GM10266 (cell line): ENCODE results near the gene TSPAN13.

ENCODE experiments used
- DNase-seq: peaks from one replicate; pipeline ENCODE4 v3.0.0; 2012; ENCODE audit errors: extremely low spot score
- CTCF ChIP-seq: IDR thresholded peaks from 2 replicates; pipeline ENCODE4 v1.5.1; 2012; ENCODE audit warnings: mild to moderate bottlenecking, low read depth; ENCODE audit not compliant: control insufficient read depth, insufficient read depth; ENCODE audit errors: missing control alignments

Gene TSPAN13

DNA sequence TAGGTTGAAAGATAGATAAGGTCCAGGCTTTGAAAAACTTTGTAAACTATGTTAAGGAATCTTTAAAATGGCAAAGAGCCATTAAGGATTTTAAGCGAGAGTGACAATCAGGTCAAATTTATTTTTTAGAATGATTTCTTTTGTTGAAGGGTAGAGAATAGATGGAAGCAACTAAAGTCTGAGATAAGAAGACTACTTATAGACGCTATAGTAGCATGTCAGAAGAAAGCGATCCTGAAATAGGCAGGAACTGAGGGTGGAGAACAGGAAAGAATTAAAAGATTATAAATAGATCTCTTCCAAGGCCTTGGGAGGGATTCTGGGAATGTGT lies 13.0 kb upstream of the TSPAN13 start:
- no peak for DNase-seq
- no peak for TF ChIP-seq CTCF

GRCh38 chr7:16740996-16741395 lies 12.6 kb upstream of the TSPAN13 start:
- TF ChIP-seq CTCF: no peak
- no peak for DNase-seq

DNA sequence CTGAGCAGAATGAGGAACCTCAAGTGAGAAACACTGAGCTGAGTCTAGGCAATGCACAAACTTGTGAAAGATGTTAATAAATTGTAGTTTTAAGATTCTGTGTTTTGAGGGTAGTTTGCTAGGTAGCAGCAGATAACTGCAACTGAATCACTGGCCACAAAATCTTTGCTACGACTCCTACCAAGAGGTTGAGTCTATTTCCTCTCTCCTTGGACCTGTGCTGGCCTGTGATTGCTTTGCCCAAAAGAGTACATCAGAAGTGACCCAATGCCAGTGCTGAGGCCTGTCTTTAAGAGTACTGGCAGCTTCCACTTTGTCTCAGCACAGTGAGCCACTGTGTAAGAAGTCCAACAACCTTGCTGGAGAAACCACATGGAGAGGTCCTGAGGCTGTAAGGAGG lies 11.9 kb upstream of the TSPAN13 start:
- TF ChIP-seq CTCF: no peak
- DNase-seq: no peak

DNA sequence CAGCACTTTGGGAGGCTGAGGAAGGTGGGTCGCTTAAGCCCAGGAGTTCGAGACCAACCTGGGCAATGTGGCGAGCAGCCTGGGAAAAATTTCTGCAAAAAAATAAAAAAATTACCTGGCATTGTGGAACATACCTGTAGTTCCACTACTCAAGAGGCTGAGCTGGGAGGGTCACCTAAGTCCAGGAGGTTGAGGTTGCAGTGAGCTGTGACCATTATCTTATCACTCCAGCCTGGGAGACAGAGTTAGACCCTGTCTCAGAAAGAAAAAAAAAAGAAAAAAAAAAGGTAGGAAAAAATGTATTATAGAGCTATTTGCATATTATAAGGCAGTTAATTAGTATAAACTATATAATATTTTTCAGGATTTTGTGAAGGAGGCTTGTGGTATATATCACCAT lies 11.0 kb upstream of the TSPAN13 start:
- no peak for TF ChIP-seq CTCF
- DNase-seq: no peak

DNA sequence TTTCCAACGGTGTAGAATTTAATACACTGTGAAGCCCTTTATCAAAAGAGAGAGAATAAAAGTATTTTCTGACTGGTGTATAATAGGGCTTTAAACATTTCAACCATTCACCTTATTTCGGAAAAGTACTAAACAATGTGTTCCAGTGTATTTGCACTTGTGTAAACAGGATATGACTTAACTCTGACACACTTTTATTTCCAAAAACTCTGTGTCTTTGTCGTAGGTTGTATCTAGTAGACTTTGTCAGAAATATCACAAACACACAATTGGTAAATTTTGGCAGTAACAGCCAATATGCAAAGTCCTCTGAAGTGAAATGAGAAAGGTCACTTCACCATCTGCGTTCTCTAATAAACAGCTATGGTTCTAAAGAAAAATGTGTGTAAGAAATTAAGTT lies 10.3 kb upstream of the TSPAN13 start:
- DNase-seq: no peak
- TF ChIP-seq CTCF: no peak

DNA sequence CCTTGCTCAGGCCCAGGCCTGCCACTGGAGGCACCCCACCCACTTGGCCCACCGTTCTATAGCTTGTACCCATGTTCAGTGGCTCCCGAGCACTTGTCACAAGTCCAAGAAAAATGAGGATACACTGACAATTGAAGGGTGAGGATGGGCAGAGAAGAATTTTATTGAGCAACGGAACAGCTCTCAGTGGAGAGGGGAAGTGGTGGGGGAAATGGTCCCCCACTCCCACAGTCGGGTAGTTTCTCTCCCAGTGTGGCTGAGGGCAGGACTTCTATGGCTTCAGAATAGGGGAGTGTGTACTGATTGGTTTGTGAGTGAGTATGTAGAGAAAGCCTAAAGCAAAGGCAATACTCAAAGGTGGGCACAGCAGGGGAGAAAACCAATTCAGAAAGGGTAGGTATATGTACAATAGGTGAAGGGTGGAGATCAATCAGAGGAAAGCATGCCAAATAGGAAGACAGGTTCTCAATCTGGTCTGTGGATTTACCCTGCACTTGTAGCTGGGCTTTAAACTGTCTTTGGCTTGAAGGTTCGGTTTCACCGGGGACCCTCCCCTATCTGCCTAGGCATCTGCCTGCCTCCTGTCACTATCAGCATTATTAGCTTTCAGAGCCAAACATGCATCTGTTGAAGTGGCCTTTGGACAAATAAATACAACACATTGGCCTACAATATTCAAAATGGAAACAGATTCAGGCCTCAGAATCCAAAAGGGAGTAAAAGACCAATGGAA lies 8.9 kb upstream of the TSPAN13 start:
- no peak for DNase-seq

GRCh38 chr7:16745645-16746044 lies 7.9 kb upstream of the TSPAN13 start:
- no peak for TF ChIP-seq CTCF
- no peak for DNase-seq

More for the DNA sequence above, 8.9 kb upstream of the TSPAN13 start:
- no peak for TF ChIP-seq CTCF
